CD4-positive, alpha-beta T cell (primary cell): ENCODE data around the gene L1TD1. TPM values are rescaled to one million over a fixed set of nuclear protein-coding genes. Genes with fewer than 3 reads are reported as not detected.
"Not testable (repeated sequence)": the region's sequence is repeated elsewhere in the genome, so short reads cannot be mapped to it uniquely, and the experiment has no call there.

Source experiments
- ATAC-seq: fragments of 200-7000 bp; cut with Tn5 transposase; one replicate; pipeline ENCODE4 v1.10.0; 2022; ENCODE audit warnings: mild to moderate bottlenecking; ENCODE audit not compliant: poor library complexity
- CTCF ChIA-PET: fragments of 350-600 bp; sonication (Branson Sonifier 250); formaldehyde crosslinking; loops from one replicate; lab custom pipeline; 2021; ENCODE audit warnings: antibody characterized with exemption, inconsistent platforms; lab: Charles Lee
- POLR2A ChIA-PET: fragments of 350-600 bp; sonication (Branson Sonifier 250); formaldehyde crosslinking; loops from one replicate; lab custom pipeline; 2021; ENCODE audit warnings: antibody characterized with exemption, inconsistent platforms; lab: Charles Lee
- DNase-seq, 14 experiments: peaks; one replicate each; pipeline ENCODE4 v3.0.0-alpha.2; 2013 to 2020; ENCODE audit warnings: mixed read lengths in 2 of 14
- H3K27ac ChIP-seq, 2 donors: one replicate each; pipeline versions ENCODE4 v1.5.1 to v1.7.0; 2013; ENCODE audit warnings: low read length in 2 of 2, low read depth in 1 of 2, mild to moderate bottlenecking in 1 of 2
- H3K27me3 ChIP-seq, 2 experiments: 1 replicate in 1 of 2; 2 replicates in 1 of 2; pipeline versions ENCODE4 v1.6.1 to v1.7.0; 2013; ENCODE audit warnings: low read length in 2 of 2, control low read depth in 1 of 2, mild to moderate bottlenecking in 1 of 2, moderate library complexity in 1 of 2; ENCODE audit not compliant: insufficient read depth in 2 of 2, control insufficient read depth in 1 of 2
- H3K36me3 ChIP-seq: one replicate; pipeline ENCODE4 v1.6.1; 2013; ENCODE audit warnings: low read length, control low read depth; ENCODE audit not compliant: insufficient read depth
- H3K4me1 ChIP-seq: one replicate; pipeline ENCODE4 v1.6.1; 2013; ENCODE audit warnings: low read length, control low read depth; ENCODE audit not compliant: insufficient read depth
- H3K4me3 ChIP-seq: one replicate; pipeline ENCODE4 v1.5.1; 2013; ENCODE audit warnings: mild to moderate bottlenecking, low read length, moderate library complexity
- H3K9me3 ChIP-seq, 2 experiments: 1 replicate in 1 of 2; 2 replicates in 1 of 2; pipeline versions ENCODE4 v1.6.1 to v1.7.0; 2013; ENCODE audit warnings: low read length in 2 of 2, mild to moderate bottlenecking in 2 of 2, control low read depth in 1 of 2, moderate library complexity in 1 of 2; ENCODE audit not compliant: control insufficient read depth in 1 of 2, insufficient read depth in 1 of 2
- H3K27ac Mint-ChIP-seq: one replicate; pipeline ENCODE4 v1.8.0; 2020; ENCODE audit warnings: mixed read lengths
- H3K27me3 Mint-ChIP-seq: one replicate; pipeline ENCODE4 v1.8.0; 2021; ENCODE audit warnings: mixed read lengths
- H3K36me3 Mint-ChIP-seq: one replicate; pipeline ENCODE4 v1.8.0; 2021; ENCODE audit warnings: low read depth, mixed read lengths
- H3K4me1 Mint-ChIP-seq: one replicate; pipeline ENCODE4 v1.8.0; 2021; ENCODE audit warnings: low read depth, mixed read lengths
- H3K4me3 Mint-ChIP-seq: one replicate; pipeline ENCODE4 v1.8.0; 2020; ENCODE audit warnings: mild to moderate bottlenecking, mixed read lengths
- H3K9me3 Mint-ChIP-seq: one replicate; pipeline ENCODE4 v1.8.0; 2020; ENCODE audit warnings: mixed read lengths
- intact Hi-C, 2 experiments: fragments of 100-400 bp; cut with DNase I in 1 of 2; cut with micrococcal nuclease in 1 of 2; formaldehyde crosslinking; loops; one replicate each; pipeline versions ENCODE4 v1.15.1 to v1.9.0; 2023 to 2025; cut with DNase I, micrococcal nuclease
- total RNA-seq, 174 experiments: library from RNA in 2 of 174; stranded (reverse) in 2 of 174; gene quantifications; one replicate each; pipeline ENCODE4 v1.2.3 and lab custom pipeline; 2021 to 2026
- TF ChIP-seq, protein P1 (sequence below): fragments of 200-600 bp; IDR thresholded peaks from one replicate; pipeline ENCODE4 v1.8.0; 2022; ENCODE audit warnings: antibody characterized with exemption, mild to moderate bottlenecking

The L1TD1 gene
- total RNA-seq, 2 experiments from 2014 or later = 0.06 TPM; not detected in 1

DNA sequence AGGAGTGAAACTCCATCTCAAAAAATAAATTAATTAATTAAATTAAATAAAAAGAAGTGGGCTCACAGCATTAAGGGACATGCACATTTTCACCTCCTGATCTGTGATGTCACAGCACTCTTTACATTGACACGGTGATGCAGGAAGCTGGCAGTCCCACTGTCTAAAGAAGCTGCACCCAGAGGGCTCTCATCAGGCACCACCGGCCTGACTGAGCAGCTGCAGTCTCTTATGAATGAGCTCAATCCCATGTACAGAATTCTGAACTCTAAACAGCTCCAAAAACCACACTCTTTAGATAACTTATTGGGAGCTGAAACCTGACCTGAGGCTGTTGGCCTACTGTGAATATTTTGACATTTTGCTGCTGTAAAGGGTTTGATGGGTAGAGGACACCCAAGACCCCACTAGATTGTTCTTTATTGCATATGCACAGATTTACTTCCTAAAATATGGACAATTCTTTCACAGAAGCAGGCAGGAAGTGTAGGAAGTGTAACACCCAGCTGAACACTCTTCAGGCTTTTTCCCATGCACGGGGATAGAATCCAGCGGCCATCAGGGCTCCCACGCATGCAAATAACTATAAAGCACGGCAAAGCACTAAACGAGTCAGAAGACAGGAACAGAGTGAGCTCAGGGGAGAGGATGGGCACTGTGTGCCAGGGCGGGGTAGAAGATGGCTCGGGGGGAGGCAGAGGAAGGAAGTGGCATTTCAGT, 46.2 kb downstream of the L1TD1 start:
- Mint-ChIP-seq H3K9me3 (no peaks in the 10 kb centered on the region), H3K27me3 (no peaks in the 10 kb centered on the region), H3K27ac (no peak overlapping the region), H3K36me3 (no peaks in the 10 kb centered on the region), H3K4me3 (no peak overlapping the region), H3K4me1 (no peaks in the 10 kb centered on the region)
- peaks cover 0 to 5% of the 10 kb centered on the region in 2 experiments for H3K9me3 ChIP-seq
- intact Hi-C loops = no loop called here
- ATAC-seq = no peak
- no peaks in the 10 kb centered on the region for H3K36me3 ChIP-seq
- no peak overlapping the region for H3K4me3 ChIP-seq
- POLR2A ChIA-PET = no interaction called here
- H3K27ac ChIP-seq = no peak overlapping the region
- DNase-seq = no peak
- CTCF ChIA-PET = no interaction called here
- no peaks in the 10 kb centered on the region for H3K4me1 ChIP-seq
- TF ChIP-seq, protein P1, sequence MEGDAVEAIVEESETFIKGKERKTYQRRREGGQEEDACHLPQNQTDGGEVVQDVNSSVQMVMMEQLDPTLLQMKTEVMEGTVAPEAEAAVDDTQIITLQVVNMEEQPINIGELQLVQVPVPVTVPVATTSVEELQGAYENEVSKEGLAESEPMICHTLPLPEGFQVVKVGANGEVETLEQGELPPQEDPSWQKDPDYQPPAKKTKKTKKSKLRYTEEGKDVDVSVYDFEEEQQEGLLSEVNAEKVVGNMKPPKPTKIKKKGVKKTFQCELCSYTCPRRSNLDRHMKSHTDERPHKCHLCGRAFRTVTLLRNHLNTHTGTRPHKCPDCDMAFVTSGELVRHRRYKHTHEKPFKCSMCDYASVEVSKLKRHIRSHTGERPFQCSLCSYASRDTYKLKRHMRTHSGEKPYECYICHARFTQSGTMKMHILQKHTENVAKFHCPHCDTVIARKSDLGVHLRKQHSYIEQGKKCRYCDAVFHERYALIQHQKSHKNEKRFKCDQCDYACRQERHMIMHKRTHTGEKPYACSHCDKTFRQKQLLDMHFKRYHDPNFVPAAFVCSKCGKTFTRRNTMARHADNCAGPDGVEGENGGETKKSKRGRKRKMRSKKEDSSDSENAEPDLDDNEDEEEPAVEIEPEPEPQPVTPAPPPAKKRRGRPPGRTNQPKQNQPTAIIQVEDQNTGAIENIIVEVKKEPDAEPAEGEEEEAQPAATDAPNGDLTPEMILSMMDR = no peak
- H3K27me3 ChIP-seq = no peaks in the 10 kb centered on the region

DNA sequence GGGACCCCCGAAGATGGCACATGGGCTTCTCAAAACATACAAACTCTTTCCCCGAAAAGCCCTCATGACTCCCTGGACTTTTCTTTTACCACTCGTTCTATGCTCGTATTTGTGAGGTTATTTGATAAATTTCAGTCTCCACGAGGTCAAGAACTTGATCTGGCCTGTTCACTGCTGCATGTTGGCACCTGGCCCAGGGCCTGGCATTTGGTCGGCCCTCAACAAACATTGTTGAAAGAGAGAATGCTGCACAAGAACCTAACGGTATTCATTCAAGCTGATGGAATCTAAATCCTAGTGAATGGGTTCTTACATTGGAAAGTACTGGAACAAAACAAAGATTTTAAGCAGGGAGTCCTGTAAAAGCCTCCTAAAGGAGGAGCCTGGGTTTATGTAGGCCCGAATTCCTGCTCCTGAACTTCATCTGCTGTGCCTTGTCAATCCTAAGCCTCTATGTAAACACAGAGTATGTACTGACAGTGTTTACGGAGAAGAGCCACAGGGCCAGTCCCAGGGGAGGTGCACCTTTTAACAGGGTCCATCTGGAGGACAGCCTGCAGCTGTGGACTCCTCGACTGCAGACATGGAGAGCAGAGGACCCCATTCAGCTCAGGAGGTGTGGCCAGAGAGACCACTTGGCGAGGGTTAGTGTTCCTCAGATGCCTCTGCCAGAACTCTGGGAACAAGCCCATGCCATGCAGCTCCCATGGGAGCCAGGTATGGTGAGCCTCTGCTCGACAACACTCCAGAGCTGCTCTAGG, 46.9 kb downstream of the L1TD1 start:
- POLR2A ChIA-PET = no interaction called here
- TF ChIP-seq, protein P1 = no peak
- ATAC-seq (no peak), DNase-seq (no peak)
- no peak overlapping the region for H3K4me3 Mint-ChIP-seq
- no peaks in the 10 kb centered on the region for H3K9me3 Mint-ChIP-seq
- Histone ChIP-seq H3K27ac (no peak overlapping the region), H3K36me3 (no peaks in the 10 kb centered on the region), H3K4me3 (no peak overlapping the region), H3K9me3 (peaks cover 0 to 5% of the 10 kb centered on the region in 2 experiments), H3K4me1 (no peaks in the 10 kb centered on the region), H3K27me3 (no peaks in the 10 kb centered on the region)
- H3K36me3 Mint-ChIP-seq = no peaks in the 10 kb centered on the region
- no peak overlapping the region for H3K27ac Mint-ChIP-seq
- intact Hi-C loops = no loop called here
- no peaks in the 10 kb centered on the region for H3K4me1 Mint-ChIP-seq
- CTCF ChIA-PET = interaction anchor here (1.6 kb wide), 1 partner anchor 21 kb away, joined by 3 read pairs; no protein-coding TSS in a partner anchor
- H3K27me3 Mint-ChIP-seq = no peaks in the 10 kb centered on the region

DNA sequence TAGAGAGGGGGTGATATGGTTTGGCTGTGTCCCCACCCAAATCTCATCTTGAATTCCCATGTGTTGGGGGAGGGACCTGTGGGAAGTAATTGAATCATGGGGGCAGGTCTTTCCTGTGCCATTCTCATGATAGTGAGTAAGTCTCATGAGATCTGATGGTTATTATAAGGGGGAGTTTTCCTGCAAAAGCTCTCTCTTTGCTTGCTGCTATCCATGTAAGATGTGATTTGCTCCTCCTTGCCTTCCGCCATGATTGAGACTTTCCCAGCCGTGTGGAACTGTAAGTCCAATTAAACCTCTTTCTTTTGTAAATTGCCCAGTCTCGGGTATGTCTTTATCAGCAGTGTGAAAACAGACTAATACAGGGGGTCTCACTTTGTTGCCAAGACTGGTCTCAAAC, 49.7 kb downstream of the L1TD1 start:
- POLR2A ChIA-PET, H3K4me3 ChIP-seq, H3K27me3 Mint-ChIP-seq, H3K9me3 ChIP-seq, intact Hi-C loops, H3K36me3 ChIP-seq, DNase-seq, CTCF ChIA-PET, H3K9me3 Mint-ChIP-seq, H3K4me1 Mint-ChIP-seq, H3K27ac ChIP-seq, H3K4me1 ChIP-seq, H3K4me3 Mint-ChIP-seq, H3K27me3 ChIP-seq, ATAC-seq, H3K27ac Mint-ChIP-seq, H3K36me3 Mint-ChIP-seq: not testable (repeated sequence)
